GM19324 (cell line): ENCODE results near the gene TMEM252.

Experiments used
- ATAC-seq: cut with Tn5 transposase; IDR thresholded peaks from one replicate; pipeline ENCODE4 v1.9.1; 2021; ENCODE audit warnings: mild to moderate bottlenecking, moderate library complexity; ENCODE audit not compliant: unreplicated experiment, low FRiP score

The TMEM252 gene

DNA sequence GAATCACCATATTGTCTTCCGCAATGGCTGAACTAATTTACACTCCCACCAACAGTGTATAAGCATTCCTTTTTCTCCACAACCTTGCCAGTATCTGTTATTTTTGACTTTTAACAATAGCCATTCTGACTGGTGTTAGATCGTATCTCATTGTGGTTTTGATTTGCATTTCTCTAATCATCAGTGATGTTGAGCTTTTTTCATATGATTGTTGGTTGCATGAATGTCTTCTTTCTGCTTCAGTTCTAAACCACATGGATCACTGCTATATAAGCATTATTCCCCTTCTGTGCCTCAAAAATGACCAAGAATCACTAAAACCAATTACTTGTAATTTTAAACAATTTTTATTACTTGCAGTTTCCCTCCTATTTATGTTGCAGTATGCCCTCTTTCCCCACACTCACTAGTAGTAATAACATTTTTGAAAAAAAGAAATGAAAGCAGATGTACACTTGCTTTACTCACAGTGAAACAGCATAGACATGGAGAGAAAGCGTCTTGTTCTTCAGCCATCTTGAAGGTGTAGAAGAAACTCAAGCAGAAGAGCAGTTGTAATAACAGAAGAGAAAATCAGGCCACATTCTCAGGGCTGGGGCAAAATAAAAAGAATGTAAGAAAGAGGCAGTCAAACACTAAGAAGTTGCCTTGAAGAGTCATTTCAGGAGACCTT lies 4.5 kb upstream of the TMEM252 start:
- ATAC-seq = peak; percentile 27

DNA sequence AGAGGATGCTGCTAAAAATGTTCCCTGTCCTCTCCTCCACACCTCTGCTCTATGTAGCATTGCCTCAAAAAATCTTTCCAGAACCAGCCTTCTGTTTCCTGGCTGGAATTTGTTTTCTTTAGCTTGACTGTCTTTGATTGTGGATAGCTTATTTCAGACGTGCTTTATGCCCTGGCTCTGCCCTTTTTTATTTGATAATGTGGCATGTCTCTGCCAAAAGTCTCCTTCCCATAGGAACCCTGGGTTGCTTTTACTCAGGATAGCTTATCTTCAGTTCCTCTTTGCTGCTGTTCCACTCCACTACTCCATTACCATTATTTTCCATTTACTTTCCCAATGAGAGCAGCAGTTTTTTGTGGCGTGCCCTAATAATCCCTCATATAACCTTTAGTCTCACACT lies 885 bp upstream of the TMEM252 start:
- no peak for ATAC-seq

DNA sequence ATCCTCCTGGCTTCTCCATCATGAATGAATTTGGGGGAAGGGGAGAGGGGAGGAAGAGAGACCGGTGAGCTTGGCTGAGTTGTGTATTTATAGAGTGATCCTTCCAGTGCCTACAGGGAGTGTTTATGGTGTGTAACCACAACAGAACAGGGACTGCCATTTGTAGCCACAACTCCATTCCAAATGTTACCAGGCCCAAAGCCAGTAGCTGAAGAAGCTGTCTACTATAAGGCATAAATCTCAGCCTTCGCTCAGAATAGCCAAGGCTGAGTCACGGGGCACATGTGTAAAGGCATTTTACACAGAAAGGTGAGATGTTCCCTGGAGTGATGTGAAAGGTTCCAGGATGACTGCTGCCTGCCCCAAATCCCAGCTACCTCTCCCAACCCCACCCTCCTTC lies 2.5 kb downstream of the TMEM252 start:
- ATAC-seq = no peak

DNA sequence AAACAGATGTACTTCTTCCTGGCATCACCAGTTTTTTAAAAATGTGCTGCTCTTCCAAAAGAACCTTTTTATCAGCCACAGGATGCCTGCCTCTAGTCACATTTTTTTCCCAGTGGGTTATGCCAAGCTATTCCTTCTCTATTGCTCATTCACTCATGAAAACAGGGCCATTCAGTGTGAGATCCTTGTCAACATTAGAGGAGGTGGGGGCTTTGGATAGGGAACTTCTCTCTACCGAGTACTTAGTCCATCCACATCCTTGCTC lies 3.1 kb downstream of the TMEM252 start:
- no peak for ATAC-seq

DNA sequence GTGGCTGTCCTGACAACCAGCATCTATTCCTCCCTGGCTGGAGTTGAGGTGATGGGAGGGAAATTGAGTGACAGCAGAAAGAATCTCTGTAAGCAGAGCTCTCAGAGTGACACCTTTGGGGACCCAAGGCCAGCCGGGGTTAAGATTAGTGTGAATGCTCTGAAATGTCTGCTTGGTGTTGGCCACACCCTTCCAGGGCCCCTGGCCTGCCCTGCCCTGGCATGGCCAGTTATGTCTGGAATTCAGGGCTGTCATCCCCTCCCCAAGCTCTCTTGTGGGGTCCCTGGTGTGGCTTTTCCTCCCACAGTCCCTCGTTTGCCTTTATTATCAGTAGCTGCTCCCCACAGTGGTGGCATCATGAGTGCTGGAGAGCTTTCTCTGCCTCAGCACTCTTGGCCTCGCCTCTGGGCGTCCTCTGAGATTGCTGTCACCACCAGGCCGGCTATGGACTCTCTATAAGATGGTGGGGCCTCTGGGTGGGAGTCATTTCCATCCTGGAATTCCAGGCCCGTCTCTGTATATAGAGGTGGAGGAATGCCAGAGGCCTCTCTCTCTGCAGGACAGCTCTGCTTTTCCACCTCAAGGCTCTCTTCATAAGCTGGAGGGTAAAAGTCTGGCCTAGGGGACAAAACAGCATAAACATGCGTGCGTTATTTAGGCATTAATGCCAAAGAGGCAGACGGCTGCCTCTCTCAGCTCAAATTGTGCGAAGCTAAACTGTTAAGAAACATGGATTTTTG lies 3.6 kb downstream of the TMEM252 start:
- no peak for ATAC-seq

DNA sequence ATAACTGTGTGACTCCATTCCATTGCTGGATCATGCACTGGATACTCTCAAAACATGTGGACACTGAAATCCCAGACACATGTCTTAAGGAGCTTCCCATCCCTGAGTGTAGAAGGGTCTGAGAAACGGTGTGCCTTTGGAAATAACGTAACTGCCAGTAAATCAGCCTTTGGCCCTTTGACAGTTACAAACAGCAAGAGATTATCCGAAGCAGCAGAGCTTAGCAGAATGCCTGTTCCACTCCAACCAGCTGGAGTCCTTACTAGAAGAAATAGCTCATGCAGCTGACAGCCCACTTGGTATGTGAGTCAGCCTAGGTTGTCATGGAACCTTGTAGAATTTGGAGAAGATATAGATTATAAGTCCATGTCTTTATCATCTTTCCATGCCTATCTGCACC lies 7.0 kb downstream of the TMEM252 start:
- no peak for ATAC-seq

DNA sequence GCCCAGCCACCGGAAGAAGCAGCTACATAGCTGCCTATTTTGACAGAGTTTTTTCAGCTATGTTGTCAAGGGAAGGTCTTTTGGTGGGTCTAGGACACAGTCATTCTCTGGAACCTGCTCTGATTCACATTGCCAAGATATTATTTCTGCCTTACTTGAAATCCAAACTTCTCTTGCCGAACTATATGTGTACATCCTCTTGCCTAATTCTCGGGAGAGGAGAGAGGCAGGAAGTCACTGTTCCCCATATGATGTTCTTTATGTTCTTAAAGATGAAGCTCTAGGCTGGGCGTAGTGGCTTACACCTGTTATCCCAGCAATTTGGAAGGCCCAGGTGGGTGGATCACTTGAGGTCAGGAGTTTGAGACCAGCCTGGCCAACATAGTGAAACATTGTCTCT lies 8.6 kb downstream of the TMEM252 start:
- no peak for ATAC-seq

DNA sequence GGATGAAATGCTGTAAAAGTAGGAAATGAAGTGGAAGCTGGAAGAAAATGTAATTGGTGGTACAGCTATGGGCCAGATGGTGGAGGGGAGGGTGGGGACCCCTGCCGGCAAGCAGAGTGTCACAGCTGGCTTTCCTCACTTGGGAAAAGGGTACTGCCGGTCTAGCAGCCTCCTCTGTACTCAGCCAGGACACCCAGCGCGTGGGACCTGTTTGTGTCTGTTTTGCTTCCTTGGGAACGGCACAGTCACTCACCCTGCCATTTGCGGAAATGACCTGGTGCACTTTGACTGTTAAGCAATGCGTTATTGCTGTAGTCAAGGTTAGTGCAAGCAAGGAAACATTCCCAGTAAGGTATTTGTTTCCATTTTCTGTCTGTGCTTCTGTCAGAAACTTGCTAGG lies 10.1 kb downstream of the TMEM252 start:
- ATAC-seq = no peak

DNA sequence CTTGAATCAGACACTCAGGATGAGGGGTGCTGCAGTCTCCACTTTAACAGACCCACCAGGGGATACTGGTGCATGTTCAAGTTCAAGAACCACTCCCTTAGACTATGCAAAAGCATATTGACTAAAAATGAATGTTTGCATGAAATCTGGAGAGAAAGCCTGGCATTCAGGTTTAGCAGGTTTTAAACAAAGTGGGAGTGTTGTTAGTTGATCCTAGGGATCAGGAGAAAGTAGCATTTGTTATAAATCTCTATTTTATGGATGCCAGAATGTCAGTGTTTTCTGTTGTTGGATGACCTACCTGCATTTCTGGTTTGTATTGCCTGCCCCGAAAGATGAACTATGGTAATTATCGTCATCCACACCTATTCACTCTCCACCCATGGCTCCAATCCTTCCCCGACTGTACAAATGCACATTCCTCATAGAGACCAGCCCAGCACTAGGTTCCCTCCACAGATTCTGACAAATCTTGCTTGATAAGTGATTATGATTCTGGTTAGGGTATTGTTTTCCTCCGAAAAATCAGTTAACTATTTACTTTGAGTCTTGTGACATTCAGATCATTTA lies 17.2 kb downstream of the TMEM252 start:
- no peak for ATAC-seq

DNA sequence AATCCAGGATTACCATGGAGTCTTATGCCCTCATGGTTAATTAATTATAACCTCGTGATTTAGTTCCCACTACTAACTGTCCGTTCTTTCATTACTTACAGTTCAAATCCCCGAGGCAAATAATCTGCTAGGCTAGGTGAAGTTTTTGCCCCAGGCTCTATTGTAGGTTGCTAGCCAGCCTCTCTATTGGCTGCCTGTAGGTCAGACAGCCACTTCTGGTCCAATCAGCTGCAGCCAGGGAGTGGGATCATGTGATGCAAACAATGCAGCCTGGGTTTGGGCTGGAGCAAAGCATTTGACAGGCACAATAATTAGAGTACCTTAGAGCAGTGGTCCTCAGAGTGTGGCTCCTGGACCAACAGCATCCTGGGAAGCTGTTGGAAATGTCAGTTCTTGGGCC lies 17.7 kb downstream of the TMEM252 start:
- no peak for ATAC-seq

DNA sequence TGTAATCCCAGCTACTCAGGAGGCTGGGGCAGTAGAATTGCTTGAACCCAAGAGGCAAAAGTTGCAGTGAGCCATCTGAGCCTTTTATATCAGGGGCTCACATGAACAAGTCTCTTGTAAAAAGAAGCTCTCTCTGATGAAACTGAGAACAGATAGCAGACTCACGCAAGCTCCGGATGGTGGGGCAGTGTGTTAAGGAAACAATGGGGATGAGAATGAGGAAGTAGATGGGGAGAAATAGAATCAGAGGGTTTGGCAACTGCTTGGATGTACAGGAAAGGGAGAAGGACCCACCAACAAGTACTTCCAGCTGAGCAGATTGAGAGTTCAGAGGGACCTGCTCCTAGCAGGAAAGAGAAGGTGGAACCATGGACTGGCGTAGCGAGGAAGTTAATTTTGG lies 18.6 kb downstream of the TMEM252 start:
- no peak for ATAC-seq

DNA sequence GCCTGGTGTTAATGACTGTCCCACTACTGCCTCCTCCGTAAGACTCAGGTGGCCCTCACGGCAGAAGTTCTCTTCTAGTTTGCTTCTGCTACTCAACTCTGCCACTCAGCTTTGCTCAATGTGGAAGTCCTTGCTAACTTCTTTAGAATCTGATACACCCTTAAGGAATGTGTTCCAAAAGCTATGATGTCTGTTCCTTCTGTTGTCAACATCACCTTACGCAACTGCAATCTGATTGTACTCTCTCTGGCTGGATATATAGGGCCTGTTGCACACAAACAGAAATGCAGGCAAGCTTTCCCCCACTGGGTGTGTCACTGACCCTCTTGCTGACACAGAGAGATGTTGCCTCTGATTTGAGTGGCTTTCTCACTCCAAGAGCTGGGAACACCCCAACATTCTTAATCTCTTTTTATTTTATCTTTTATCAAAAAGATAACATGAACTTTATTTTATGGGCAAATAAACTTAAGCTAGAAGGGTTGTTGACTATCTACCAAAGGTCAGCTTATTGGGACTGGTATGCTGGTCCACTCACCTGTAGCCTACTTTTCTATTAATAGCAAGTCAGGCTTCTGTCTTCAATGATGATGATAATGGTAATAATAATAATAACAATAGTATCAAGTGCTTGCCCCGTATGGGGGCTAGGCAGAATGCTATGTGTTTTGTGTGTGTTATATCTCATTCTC lies 25.2 kb downstream of the TMEM252 start:
- no peak for ATAC-seq

DNA sequence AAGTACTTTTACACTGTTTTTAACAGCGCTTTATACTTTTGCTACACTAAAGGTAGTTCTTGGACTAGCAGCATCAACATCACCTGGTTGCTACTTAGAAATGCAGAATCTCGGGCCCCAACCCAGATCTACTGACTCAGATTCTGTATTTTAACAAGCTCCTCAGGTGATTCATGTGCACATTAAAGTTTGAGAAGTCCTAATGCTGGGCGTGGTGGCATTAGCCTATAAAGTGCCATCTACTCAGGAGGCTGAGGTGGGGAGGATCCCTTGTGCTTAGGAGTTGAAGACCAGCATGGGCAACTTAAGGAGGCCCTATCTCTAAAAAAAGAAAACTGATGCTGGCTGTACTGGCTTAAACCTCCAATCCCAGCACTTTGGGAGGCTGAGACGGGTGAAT lies 26.7 kb downstream of the TMEM252 start:
- ATAC-seq = no peak

DNA sequence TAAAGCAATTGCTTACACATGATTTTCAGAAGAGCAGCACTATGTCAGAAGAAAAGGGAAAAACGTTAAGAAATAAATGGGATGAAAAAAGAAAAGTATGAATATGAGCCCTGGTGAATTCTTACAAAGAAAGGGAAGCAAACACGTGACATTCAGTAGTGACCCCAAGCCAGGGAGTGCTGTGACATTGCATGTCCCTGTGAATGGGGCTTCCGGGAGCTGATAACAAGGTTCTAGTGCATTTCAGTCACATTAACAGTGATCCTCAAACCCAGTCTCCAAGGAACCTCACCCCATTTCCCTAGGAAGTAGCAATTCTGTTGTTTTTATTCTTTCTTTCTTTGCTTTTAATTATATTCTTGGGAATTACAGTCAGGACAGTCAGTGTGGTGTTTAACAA lies 27.3 kb downstream of the TMEM252 start:
- no peak for ATAC-seq

DNA sequence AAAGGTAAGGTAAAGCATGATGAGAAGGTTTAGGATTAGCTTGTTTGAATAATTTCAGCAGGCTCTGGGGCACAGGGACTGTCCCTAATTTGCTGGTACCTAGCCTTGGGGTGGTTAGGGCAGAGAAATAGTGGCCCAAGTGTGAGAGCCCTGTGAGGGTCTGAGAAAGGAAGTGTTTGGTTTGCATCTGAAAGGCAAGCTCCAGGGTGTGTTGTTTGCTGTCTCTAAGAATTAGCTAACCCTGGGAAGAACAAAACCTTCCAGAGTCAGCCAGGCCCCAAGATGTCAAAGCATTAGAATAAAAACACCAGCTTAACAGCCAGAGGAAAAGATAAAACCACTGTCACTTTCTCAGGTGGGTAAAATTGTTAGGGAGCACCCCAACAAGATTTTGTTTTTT lies 31.0 kb downstream of the TMEM252 start:
- ATAC-seq = no peak

DNA sequence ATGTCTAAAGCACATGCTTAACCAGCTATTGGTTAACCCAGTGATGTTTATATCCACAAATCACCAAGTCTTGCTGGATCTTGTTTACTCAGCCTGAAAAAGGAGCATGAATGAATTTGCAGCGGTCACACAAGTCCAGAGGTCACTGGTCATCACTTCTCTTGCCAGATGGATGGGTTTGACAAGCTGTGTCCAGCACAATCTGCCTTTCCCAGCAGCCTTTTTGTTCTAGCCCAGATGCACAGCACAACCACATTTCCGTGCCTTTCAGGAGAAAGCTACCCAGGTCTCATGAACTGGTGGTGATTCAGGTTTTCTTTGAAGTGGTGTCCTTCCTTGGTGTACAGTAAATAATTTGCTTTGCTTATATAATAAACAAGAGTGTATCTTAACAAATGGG lies 32.1 kb downstream of the TMEM252 start:
- ATAC-seq = no peak

DNA sequence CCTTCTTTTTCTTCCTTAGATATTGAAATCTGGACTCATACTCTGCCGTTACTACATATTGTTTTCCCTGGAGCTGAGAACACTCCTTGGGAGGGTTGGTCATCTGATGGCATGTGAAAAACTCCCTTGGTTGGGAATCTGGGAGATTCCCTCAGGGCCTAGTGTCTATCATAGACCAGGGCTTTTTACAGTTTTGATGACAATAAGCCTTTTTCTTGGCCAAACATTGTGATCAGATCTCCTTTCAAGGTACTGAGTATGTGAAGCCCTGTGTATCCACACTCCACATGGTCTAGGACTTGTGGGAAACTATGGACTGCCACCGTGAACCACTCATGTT lies 32.9 kb downstream of the TMEM252 start:
- no peak for ATAC-seq

DNA sequence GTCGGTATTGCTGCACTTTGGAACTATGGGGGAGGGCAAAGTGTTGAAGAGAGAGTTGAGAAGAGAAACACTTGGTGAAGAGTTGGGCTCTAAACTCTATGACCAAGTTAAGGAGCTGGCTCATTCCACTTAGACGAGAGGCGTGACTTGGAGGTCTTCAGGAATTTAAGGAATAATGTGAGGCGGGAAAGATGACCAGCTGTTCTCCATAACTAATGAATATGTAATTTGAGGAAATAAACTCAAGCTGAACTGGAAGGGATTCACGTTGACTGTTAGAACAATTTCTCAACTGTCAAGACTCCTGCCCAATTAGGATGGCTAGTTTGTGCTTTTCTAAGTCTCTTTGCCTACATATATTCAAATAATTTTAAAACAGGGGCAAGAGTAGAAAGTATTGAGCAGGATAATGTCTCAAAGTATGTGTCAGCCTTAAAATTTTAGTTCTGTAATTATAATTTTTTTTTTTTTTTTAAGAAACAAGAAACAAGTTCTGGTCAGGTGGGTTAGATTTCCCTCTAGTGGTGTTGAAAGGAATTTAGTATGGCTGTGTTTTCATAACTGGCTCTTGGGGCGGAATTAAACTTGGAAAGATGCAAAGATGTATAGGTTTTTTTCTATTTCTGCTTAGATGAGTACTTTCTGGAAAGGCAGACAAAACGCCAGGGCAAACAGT lies 33.4 kb downstream of the TMEM252 start:
- ATAC-seq = no peak

DNA sequence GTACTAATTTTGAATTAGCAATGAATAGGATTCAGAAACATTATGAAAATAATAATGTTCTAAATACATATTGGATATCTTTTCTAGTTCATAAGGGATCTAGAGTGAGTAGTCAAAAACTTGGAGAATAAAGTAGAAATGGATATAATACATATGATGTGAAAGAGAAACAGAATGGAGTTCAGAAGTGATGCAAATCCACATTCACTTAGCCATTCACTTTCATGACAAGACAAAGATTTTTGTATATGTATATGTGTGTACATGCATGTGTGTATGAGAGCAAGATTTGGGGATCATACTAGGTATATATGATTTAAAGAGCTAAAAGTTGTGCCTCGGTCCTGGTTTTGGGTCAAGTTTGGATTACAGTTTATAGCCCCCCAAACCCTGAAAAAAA lies 34.1 kb downstream of the TMEM252 start:
- ATAC-seq = no peak

DNA sequence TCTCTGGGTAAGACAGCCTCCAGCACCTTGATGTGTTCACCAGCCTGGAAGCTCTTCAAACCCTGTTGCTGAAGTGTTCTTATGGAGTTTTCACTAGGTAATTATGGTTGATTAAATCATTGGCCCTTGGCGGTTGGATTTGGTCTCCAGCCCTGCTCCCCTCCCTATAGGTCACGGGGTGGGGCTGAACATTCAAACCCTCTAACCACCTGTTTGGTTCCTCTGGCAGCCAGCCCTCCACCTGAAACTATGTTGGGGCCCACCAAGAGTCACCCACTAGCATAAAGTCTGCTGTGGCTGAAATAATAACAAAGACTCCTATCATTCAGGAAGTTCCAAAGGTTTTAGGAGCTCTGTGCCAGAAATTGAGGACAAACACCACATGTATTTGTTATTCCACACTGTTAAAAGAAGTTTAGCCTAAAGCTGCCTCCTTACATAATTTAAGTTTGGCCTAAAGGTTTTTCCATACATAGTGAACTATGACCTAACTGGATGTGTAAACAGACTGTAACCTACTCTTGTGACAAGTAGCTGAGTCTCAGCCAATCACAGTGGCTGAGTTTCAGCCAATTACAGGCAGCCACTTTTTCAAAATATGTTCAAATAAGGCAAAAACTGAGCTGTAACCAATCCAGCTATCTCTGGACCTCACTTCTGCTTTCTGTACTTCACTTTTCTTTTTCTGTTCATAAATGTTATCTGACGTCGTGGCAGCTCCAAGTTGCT lies 34.8 kb downstream of the TMEM252 start:
- ATAC-seq = no peak

DNA sequence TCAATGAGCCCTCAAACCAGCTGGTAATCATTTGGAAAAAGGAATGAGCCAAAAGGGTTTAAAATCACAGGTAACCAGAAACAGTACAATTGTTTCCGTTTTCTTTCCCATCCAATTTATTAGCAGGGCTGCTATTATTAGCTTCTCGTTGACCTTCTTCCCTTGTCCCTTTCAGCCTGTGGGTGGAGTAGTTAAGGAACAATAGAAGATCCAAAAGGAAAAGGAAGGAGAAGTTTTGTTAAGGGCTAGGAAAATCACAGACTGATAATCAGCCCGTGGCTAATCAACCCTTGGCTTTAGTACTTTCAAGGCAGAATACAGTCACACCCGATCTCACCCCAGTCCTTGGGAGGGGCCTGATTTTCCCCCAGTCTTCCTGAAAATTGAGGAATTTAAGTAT lies 38.4 kb downstream of the TMEM252 start:
- ATAC-seq = no peak
